OCI-LY1 (cell line): Measurements from ENCODE around the gene PKDCC.

ENCODE experiments used
- CTCF ChIP-seq: fragments of 200-600 bp; sonication (generic), shearing (Covaris generic); IDR thresholded peaks from 2 replicates; pipeline ENCODE4 v1.5.1; 2017; ENCODE audit warnings: mild to moderate bottlenecking, antibody characterized with exemption, low read length, moderate library complexity, mixed read lengths
- EZH2 ChIP-seq: fragments of 200-600 bp; sonication (generic), shearing (Covaris generic); IDR thresholded peaks from 2 replicates; pipeline ENCODE4 v1.8.0; 2017; ENCODE audit warnings: borderline replicate concordance, mixed run types, mild to moderate bottlenecking, antibody characterized with exemption, low read length, moderate library complexity, mixed read lengths

- no peak for TF ChIP-seq CTCF
- no peak for TF ChIP-seq EZH2
Measured at GRCh38 chr2:42012651-42013050, 35.2 kb upstream of the PKDCC start.
